SIG-M5 treated with dmso at 0.1 percent for 504 hours (cell line): Measurements from ENCODE around the gene SDHAF1.
A peak's percentile ranks its signal among the peaks of the same experiment; 100 is the strongest.
"Not testable (repeated sequence)": the region's sequence is repeated elsewhere in the genome, so short reads cannot be mapped to it uniquely, and the experiment has no call there.

Experiments used
- DNase-seq: peaks from one replicate; lab custom pipeline; 2025; ENCODE audit not compliant: unreplicated experiment; lab: John Stamatoyannopoulos, UW

The SDHAF1 gene

GRCh38 chr19:36014012-36014924 is 19.3 kb downstream of the SDHAF1 start, which contains the start of gene ALKBH6:
Gene ALKBH6, minus strand, starts transcription at chr19:36014213. Its CDS starts 816 bp downstream, at chr19:36013397.
- peak; percentile 99 for DNase-seq

- DNase-seq = no peak
Observed at GRCh38 chr19:36019061-36019670, 24.2 kb downstream of the SDHAF1 start.

GRCh38 chr19:36023432-36023831 is 28.4 kb downstream of the SDHAF1 start:
- DNase-seq = no peak

- no peak for DNase-seq
Observed at GRCh38 chr19:36025541-36025940, 30.6 kb downstream of the SDHAF1 start.

- no peak for DNase-seq
Observed at GRCh38 chr19:36026091-36026876, 31.3 kb downstream of the SDHAF1 start.

- no peak for DNase-seq
Observed at GRCh38 chr19:36027696-36028095, 32.7 kb downstream of the SDHAF1 start.

- no peak for DNase-seq
Observed at GRCh38 chr19:36028313-36029041, 33.5 kb downstream of the SDHAF1 start.

- no peak for DNase-seq
Observed at GRCh38 chr19:36030264-36031148, 35.5 kb downstream of the SDHAF1 start.

- no peak for DNase-seq
Observed at GRCh38 chr19:36031308-36031707, 36.3 kb downstream of the SDHAF1 start.

GRCh38 chr19:36032251-36033104 is 37.5 kb downstream of the SDHAF1 start, which contains the start of gene CLIP3:
Gene CLIP3, minus strand, starts transcription at chr19:36032873. Its CDS starts 516 bp downstream, at chr19:36032357.
- DNase-seq = no peak

- DNase-seq = no peak
Observed at GRCh38 chr19:36040495-36040894, 45.5 kb downstream of the SDHAF1 start.

- not testable (repeated sequence) for DNase-seq
Observed at GRCh38 chr19:36041092-36041491, 46.1 kb downstream of the SDHAF1 start.

- peak; percentile 30 for DNase-seq
Observed at GRCh38 chr19:36041831-36042230, 46.8 kb downstream of the SDHAF1 start.

GRCh38 chr19:36043952-36044351 is 49.0 kb downstream of the SDHAF1 start:
- no peak for DNase-seq
